H1 (cell line): ENCODE results near the gene MTARC1. TPM values are rescaled to one million over a fixed set of nuclear protein-coding genes. Genes with fewer than 3 reads are reported as not detected.

ENCODE experiments used
- BACH1 ChIP-seq: IDR thresholded peaks from 2 replicates; pipeline ENCODE4 v1.6.1; 2012; ENCODE audit warnings: low read length, improper control_type of control experiment
- BCL11A ChIP-seq, 2 experiments: IDR thresholded peaks; one replicate each; pipeline ENCODE4 v1.6.1; 2011; ENCODE audit warnings: low read depth in 2 of 2, low read length in 2 of 2, mild to moderate bottlenecking in 2 of 2
- CEBPB ChIP-seq: IDR thresholded peaks from 2 replicates; pipeline ENCODE4 v1.6.1; 2012; ENCODE audit warnings: low read depth, low read length
- CHD7 ChIP-seq: fragments of 300-600 bp; sonication (generic); IDR thresholded peaks from 2 replicates; pipeline ENCODE4 v1.7.1; 2012; ENCODE audit warnings: low read length, moderate library complexity, mild to moderate bottlenecking, inconsistent platforms; ENCODE audit not compliant: insufficient replicate concordance
- EZH2 ChIP-seq: fragments of 200-600 bp; sonication (generic); IDR thresholded peaks from 2 replicates; pipeline ENCODE4 v1.7.1; 2012; ENCODE audit warnings: low read depth, mild to moderate bottlenecking, moderate library complexity, low read length, inconsistent platforms; ENCODE audit not compliant: severe bottlenecking
- GABPA ChIP-seq: IDR thresholded peaks from 2 replicates; pipeline ENCODE4 v1.6.1; 2011; ENCODE audit warnings: mild to moderate bottlenecking, low read length, moderate library complexity, borderline replicate concordance; ENCODE audit not compliant: insufficient read depth
- JUN ChIP-seq: IDR thresholded peaks from 2 replicates; pipeline ENCODE4 v1.6.1; 2011; ENCODE audit warnings: low read depth, mild to moderate bottlenecking, improper control_type of control experiment, low read length
- KDM1A ChIP-seq: fragments of 200-600, 300-600 bp; sonication (generic); IDR thresholded peaks from 2 replicates; pipeline ENCODE4 v1.7.1; 2016; ENCODE audit warnings: mild to moderate bottlenecking, low read length, borderline replicate concordance
- SP4 ChIP-seq: IDR thresholded peaks from 2 replicates; pipeline ENCODE4 v1.6.1; 2012; ENCODE audit warnings: low read length, inconsistent platforms
- polyA plus RNA-seq, 7 experiments: library from polyadenylated mRNA; depleted of rRNA in 3 of 7; stranded (reverse) in 5 of 7; unstranded in 2 of 7; fragments of >200 nt in 5 of 7; fragments of 200-250 nt in 2 of 7; gene quantifications; 1 replicate in 5 of 7; 2 replicates in 1 of 7; 4 replicates in 1 of 7; pipeline versions ENCODE4 v1.2.1 to v1.2.3, GENCODE V29; 2011 to 2013; ENCODE audit warnings: missing spikeins in 2 of 7, mixed read lengths in 2 of 7
- total RNA-seq: library from RNA; stranded (reverse); fragmentation: NEBNext Ultra II Directional; extraction: Animal tissue kit (Norgen Biotek cat#: 25700); gene quantifications from 2 replicates; pipeline ENCODE4 v1.2.1, GENCODE V29; 2021

The MTARC1 gene
- total and polyA plus RNA-seq, 2 of the 8 experiments (the other 6 are each of a cell fraction or from before 2014, with no cell fraction given): 17.2 to 46.2 TPM

- TF ChIP-seq CHD7 (no peak), EZH2 (no peak), SP4 (no peak), GABPA (no peak), JUN (no peak), BCL11A (IDR thresholded peaks at IDR 0.05; ENCODE audit: low read depth in 2 of 2, low read length in 2 of 2) (no peak), BACH1 (no peak), CEBPB (no peak), KDM1A (no peak)
- TF ChIP-seq, all 59 proteins: peak for 0
Measured at GRCh38 chr1:220798338-220798737, 11.6 kb downstream of the MTARC1 start (continued).
